GM18511 (cell line): ENCODE measurements around the gene TAL1.

ENCODE experiments used
- ATAC-seq: cut with Tn5 transposase; IDR thresholded peaks from one replicate; pipeline ENCODE4 v1.9.1; 2021; ENCODE audit warnings: mild to moderate bottlenecking, moderate library complexity; ENCODE audit not compliant: unreplicated experiment

The TAL1 gene

DNA sequence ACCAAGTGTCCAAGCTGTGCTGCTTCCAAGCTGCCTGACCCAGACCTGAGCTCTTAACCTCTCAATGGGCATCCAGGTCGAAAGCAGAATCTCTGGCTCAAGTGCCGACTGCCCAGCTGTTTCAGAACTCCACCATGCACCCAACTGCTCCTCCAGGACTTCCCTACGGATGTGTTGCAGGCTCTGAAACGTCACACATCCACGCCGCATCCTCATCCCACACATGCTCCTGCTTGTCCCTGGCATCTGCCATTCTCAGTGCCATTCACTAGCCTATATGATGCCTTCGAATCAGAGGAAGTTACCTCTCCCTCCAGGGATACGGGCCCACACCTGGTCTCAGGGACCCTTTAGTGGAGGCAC lies 53.4 kb downstream of the TAL1 start:
- no peak for ATAC-seq

GRCh38 chr1:47178020-47178419 lies 54.0 kb downstream of the TAL1 start:
- no peak for ATAC-seq

DNA sequence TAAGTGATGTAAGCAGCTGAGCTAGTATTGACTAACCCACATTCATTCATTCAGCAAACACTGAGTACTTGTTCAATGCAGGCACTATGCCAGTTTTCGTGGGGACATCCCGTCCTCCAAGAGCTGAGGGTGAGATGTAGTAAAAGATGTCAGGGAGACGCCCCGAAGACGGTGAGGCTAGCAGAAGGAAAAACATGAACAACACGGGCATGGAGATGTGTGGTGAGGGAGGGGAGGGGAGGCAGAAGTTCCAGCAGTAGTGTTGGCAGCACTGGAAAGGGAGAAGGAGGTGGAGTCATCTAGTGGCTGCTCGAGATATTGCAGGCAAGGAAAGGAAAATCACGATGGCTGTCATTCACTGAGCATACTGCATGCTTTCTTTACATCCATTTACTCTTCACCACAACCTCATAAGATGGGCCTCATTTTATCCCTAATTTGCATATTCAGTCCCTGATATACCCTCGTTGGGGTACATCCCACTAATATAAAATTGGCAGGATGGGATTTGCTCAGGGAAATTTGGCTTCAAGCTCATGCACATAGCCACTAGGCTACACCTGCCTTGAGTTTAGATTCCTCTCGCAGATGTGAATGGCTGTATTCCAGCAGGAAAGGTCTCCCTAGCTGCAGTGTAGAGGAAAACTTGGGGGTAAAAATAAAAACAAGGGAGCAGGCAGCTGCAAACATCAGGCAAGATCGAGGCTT lies 56.6 kb downstream of the TAL1 start:
- no peak for ATAC-seq

DNA sequence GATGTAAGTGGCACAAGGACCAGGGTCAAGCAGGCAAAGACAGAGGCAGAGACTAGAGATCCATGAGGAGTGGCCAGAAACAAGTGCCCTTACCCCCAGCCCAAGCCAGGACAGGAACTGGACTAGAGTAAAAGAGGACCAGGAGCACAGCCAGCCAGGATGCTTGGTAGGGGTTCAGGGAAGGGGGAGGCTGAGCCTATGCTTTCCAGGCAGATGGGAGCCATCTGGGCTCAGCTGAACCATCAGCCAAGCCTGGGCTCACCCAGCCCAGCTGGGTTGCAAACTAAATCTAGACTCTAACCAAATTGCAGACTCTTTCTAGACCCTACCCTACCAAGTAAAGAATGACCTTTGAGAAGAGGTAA lies 57.4 kb downstream of the TAL1 start:
- ATAC-seq, result no peak

GRCh38 chr1:47172782-47173181 lies 59.2 kb downstream of the TAL1 start:
- no peak for ATAC-seq
